Common myeloid progenitor, CD34-positive (primary cell): ENCODE data around the gene PID1.
"Not testable (repeated sequence)": the region's sequence is repeated elsewhere in the genome, so short reads cannot be mapped to it uniquely, and the experiment has no call there.

Experiments used
- CTCF ChIA-PET: fragments of 350-600 bp; sonication (Branson Sonifier 250); formaldehyde crosslinking; loops from one replicate; lab custom pipeline; 2021; ENCODE audit warnings: antibody characterized with exemption; lab: Charles Lee
- POLR2A ChIA-PET: fragments of 350-600 bp; sonication (Branson Sonifier 250); formaldehyde crosslinking; loops from one replicate; lab custom pipeline; 2021; ENCODE audit warnings: antibody characterized with exemption; lab: Charles Lee
- DNase-seq, 3 donors: peaks; one replicate each; pipeline versions ENCODE4 v3.0.0 to v3.0.0-alpha.2; 2013
- H3K27ac ChIP-seq, 2 experiments: 1 replicate in 1 of 2; 2 replicates in 1 of 2; pipeline ENCODE4 v1.7.0; 2013; ENCODE audit warnings: inconsistent platforms in 2 of 2, low read length in 2 of 2, mild to moderate bottlenecking in 2 of 2, low read depth in 1 of 2, moderate library complexity in 1 of 2; ENCODE audit not compliant: severe bottlenecking in 2 of 2, insufficient read depth in 1 of 2, poor library complexity in 1 of 2
- H3K27me3 ChIP-seq, 5 experiments: replicated peaks in 2 of 5; 1 replicate in 3 of 5; 2 replicates in 2 of 5; pipeline versions ENCODE4 v1.6.1 to v1.7.0; 2013; ENCODE audit warnings: low read length in 4 of 5, mild to moderate bottlenecking in 2 of 5, moderate library complexity in 2 of 5, inconsistent platforms in 1 of 5; ENCODE audit not compliant: insufficient read depth in 5 of 5, control insufficient read depth in 4 of 5
- H3K36me3 ChIP-seq, 4 experiments: 1 replicate in 2 of 4; 2 replicates in 2 of 4; pipeline versions ENCODE4 v1.6.1 to v1.7.0; 2013; ENCODE audit warnings: low read length in 3 of 4, control low read depth in 1 of 4, mild to moderate bottlenecking in 1 of 4; ENCODE audit not compliant: control insufficient read depth in 4 of 4, insufficient read depth in 4 of 4
- H3K4me1 ChIP-seq, 4 experiments: 1 replicate in 3 of 4; 2 replicates in 1 of 4; pipeline versions ENCODE4 v1.6.1 to v1.7.1; 2013; ENCODE audit warnings: low read length in 3 of 4, mild to moderate bottlenecking in 3 of 4, control low read depth in 1 of 4, inconsistent platforms in 1 of 4, moderate library complexity in 1 of 4; ENCODE audit not compliant: control insufficient read depth in 4 of 4, insufficient read depth in 4 of 4; ENCODE audit errors: control extremely low read depth in 1 of 4
- H3K4me3 ChIP-seq, 7 experiments: 1 replicate in 4 of 7; 2 replicates in 3 of 7; pipeline versions ENCODE4 v1.5.1 to v1.7.0; 2013; ENCODE audit warnings: mild to moderate bottlenecking in 7 of 7, low read length in 6 of 7, moderate library complexity in 6 of 7, inconsistent platforms in 2 of 7, low read depth in 2 of 7, control low read depth in 1 of 7; ENCODE audit not compliant: insufficient read depth in 4 of 7, control insufficient read depth in 1 of 7; ENCODE audit errors: extremely low read depth in 1 of 7
- H3K9me3 ChIP-seq, 5 experiments: 1 replicate in 4 of 5; 2 replicates in 1 of 5; pipeline versions ENCODE4 v1.6.1 to v1.7.1; 2013; ENCODE audit warnings: low read length in 4 of 5, mild to moderate bottlenecking in 2 of 5, inconsistent platforms in 1 of 5, low read depth in 1 of 5, moderate library complexity in 1 of 5; ENCODE audit not compliant: control insufficient read depth in 4 of 5, insufficient read depth in 2 of 5; ENCODE audit errors: control extremely low read depth in 1 of 5
- WGBS: methylation state at CpG from one replicate; pipeline ENCODE4 v1.1.5; 2013; ENCODE audit not compliant: insufficient coverage; 5-methylcytosine and 5-hydroxymethylcytosine counted together

The PID1 gene

GRCh38 chr2:229080172-229080571, 190.9 kb downstream of the PID1 start:
- Histone ChIP-seq H3K4me1 (no peaks in the 10 kb centered on the region), H3K9me3 (peaks cover 0 to 7% (median 0%) of the 10 kb centered on the region in 5 experiments), H3K27me3 (no peaks in the 10 kb centered on the region), H3K4me3 (no peak overlapping the region), H3K27ac (no peak overlapping the region), H3K36me3 (no peaks in the 10 kb centered on the region)
- ChIA-PET CTCF (no interaction called here), POLR2A (no interaction called here)
- no peak for DNase-seq
- 57% methylated on average over 1 of the region's 1 CpG for whole genome bisulfite sequencing

- CTCF ChIA-PET, H3K9me3 ChIP-seq, POLR2A ChIA-PET, H3K27me3 ChIP-seq, H3K4me3 ChIP-seq, DNase-seq, H3K27ac ChIP-seq, H3K36me3 ChIP-seq, H3K4me1 ChIP-seq: not testable (repeated sequence)
- WGBS = 60% methylated on average over 1 of the region's 2 CpGs
These were observed 194.2 kb downstream of the PID1 start for GRCh38 chr2:229076886-229077285.

GRCh38 chr2:229073935-229074334, 197.2 kb downstream of the PID1 start:
- ChIA-PET POLR2A (no interaction called here), CTCF (no interaction called here)
- Histone ChIP-seq H3K27ac (no peak overlapping the region), H3K9me3 (peaks cover 0 to 2% (median 0%) of the 10 kb centered on the region in 5 experiments), H3K4me1 (no peaks in the 10 kb centered on the region), H3K4me3 (no peak overlapping the region), H3K36me3 (no peaks in the 10 kb centered on the region), H3K27me3 (no peaks in the 10 kb centered on the region)
- WGBS = no CpG with 5 or more reads among the region's 2 CpGs
- DNase-seq = no peak

- Histone ChIP-seq H3K36me3 (no peaks in the 10 kb centered on the region), H3K4me3 (no peak overlapping the region), H3K9me3 (peaks cover 0 to 7% (median 0%) of the 10 kb centered on the region in 5 experiments), H3K4me1 (no peaks in the 10 kb centered on the region), H3K27me3 (no peaks in the 10 kb centered on the region), H3K27ac (no peak overlapping the region)
- WGBS = no CpG with 5 or more reads among the region's 5 CpGs
- ChIA-PET POLR2A (no interaction called here), CTCF (no interaction called here)
- DNase-seq = no peak
These were observed 199.7 kb downstream of the PID1 start for GRCh38 chr2:229071292-229071976.

GRCh38 chr2:229066121-229066715, 204.9 kb downstream of the PID1 start:
- no peak for DNase-seq
- Histone ChIP-seq H3K9me3 (peaks cover 0 to 5% (median 0%) of the 10 kb centered on the region in 5 experiments), H3K27ac (no peak overlapping the region), H3K4me1 (no peaks in the 10 kb centered on the region), H3K4me3 (no peak overlapping the region), H3K36me3 (no peaks in the 10 kb centered on the region), H3K27me3 (no peaks in the 10 kb centered on the region)
- CTCF ChIA-PET = no interaction called here
- POLR2A ChIA-PET = no interaction called here
- 100% methylated on average over 1 of the region's 4 CpGs for WGBS

- CTCF ChIA-PET = no interaction called here
- POLR2A ChIA-PET = no interaction called here
- no peak overlapping the region for H3K27ac ChIP-seq
These were observed 206.3 kb downstream of the PID1 start for GRCh38 chr2:229064749-229065148.

GRCh38 chr2:229060147-229060546, 210.9 kb downstream of the PID1 start:
- Histone ChIP-seq H3K36me3 (no peaks in the 10 kb centered on the region), H3K4me3 (no peak overlapping the region), H3K27ac (no peak overlapping the region), H3K4me1 (no peaks in the 10 kb centered on the region), H3K27me3 (no peaks in the 10 kb centered on the region), H3K9me3 (peaks cover 0 to 1% (median 0%) of the 10 kb centered on the region in 5 experiments)
- ChIA-PET POLR2A (no interaction called here), CTCF (no interaction called here)
- DNase-seq = no peak

More at GRCh38 chr2:229064749-229065148, 206.3 kb downstream of the PID1 start:
- WGBS = 100% methylated on average over 3 of the region's 3 CpGs
- DNase-seq = no peak
- Histone ChIP-seq H3K36me3 (no peaks in the 10 kb centered on the region), H3K27me3 (no peaks in the 10 kb centered on the region), H3K4me1 (no peaks in the 10 kb centered on the region), H3K4me3 (no peak overlapping the region), H3K9me3 (peaks cover 0 to 5% (median 0%) of the 10 kb centered on the region in 5 experiments)
